Lower lobe of right lung (tissue), 2 donors: ENCODE results near the gene HEMK1. TPM values are rescaled to one million over a fixed set of nuclear protein-coding genes. Genes with fewer than 3 reads are reported as not detected.

Source experiments
- ATAC-seq, 2 donors: fragments of 200-7000 bp; cut with Tn5 transposase; one replicate each; pipeline ENCODE4 v1.9.1; 2020 to 2022; ENCODE audit warnings: mild to moderate bottlenecking in 2 of 2, moderate library complexity in 2 of 2
- DNase-seq: peaks from one replicate; pipeline ENCODE4 v3.0.0-alpha.2; 2020
- H3K27ac ChIP-seq: fragments of 200-600 bp; one replicate; pipeline ENCODE4 v1.8.0; 2022
- H3K27me3 ChIP-seq: fragments of 200-600 bp; one replicate; pipeline ENCODE4 v1.8.0; 2022; ENCODE audit warnings: low read depth
- H3K36me3 ChIP-seq: fragments of 200-600 bp; one replicate; pipeline ENCODE4 v1.8.0; 2022; ENCODE audit warnings: mild to moderate bottlenecking
- H3K4me1 ChIP-seq: fragments of 200-600 bp; one replicate; pipeline ENCODE4 v1.8.0; 2022
- H3K4me3 ChIP-seq: fragments of 200-600 bp; one replicate; pipeline ENCODE4 v1.8.0; 2022; ENCODE audit warnings: mild to moderate bottlenecking
- H3K9me3 ChIP-seq: fragments of 200-600 bp; one replicate; pipeline ENCODE4 v1.8.0; 2022
- intact Hi-C: fragments of 100-400 bp; cut with DNase I; formaldehyde crosslinking; loops from one replicate; pipeline ENCODE4 v1.11.0; 2022
- total RNA-seq: library from RNA; stranded (reverse); fragmentation: NEBNext Ultra II Directional; extraction: Animal tissue kit (Norgen Biotek cat#: 25700); gene quantifications from one replicate; pipeline ENCODE4 v1.2.1, GENCODE V29; 2021
- TF ChIP-seq, protein P1 (sequence below): fragments of 200-600 bp; IDR thresholded peaks from one replicate; pipeline ENCODE4 v1.8.0; 2022; ENCODE audit warnings: antibody characterized with exemption, mild to moderate bottlenecking
- donor health status: DM: no; HTN: yes; CAD: no; lungs with severe emphysema.

HEMK1 gene
- total RNA-seq, 1 donor from 2014 or later, result 28.4 TPM

DNA sequence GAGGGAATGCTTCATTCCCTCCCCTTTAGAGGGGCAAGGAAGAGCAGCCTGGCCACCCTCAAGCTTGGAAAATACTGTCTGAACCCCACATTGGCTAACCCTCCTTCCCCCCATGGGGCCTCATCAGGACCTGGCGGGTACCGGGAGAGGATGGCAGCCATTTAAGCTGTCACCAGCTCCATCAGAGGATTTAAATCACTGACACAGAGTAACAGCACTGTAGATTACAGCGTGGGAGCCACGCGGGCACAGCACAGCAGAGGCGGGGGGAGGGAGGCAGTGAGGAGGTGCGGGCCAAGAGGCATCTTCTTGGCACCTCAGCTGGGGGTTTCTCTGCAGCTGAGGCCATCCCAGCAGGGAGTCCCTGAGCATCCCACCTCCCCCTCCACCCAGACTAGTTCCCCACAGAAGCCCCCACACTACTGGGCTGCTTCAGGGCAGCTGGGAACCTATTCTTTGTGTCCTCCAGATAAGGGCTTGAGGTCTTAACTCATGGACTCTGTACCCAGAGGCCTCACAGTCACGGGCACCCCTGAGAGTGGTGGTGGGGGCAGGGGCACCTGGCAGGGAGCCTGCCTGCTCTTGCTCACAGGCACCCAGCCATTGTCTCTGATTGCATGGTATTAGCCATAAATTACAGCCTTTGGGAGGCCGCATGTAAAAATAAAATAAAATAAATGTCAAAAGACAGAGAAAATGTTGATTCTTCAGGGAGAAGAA lies 44.0 kb upstream of the HEMK1 start:
- intact Hi-C loops, result no loop called here
- no peak overlapping the region for H3K27ac ChIP-seq
- peaks cover 4% of the 10 kb centered on the region for H3K4me1 ChIP-seq
- ATAC-seq (no peak), DNase-seq (no peak)
- H3K9me3 ChIP-seq, result no peaks in the 10 kb centered on the region
- TF ChIP-seq, protein P1, sequence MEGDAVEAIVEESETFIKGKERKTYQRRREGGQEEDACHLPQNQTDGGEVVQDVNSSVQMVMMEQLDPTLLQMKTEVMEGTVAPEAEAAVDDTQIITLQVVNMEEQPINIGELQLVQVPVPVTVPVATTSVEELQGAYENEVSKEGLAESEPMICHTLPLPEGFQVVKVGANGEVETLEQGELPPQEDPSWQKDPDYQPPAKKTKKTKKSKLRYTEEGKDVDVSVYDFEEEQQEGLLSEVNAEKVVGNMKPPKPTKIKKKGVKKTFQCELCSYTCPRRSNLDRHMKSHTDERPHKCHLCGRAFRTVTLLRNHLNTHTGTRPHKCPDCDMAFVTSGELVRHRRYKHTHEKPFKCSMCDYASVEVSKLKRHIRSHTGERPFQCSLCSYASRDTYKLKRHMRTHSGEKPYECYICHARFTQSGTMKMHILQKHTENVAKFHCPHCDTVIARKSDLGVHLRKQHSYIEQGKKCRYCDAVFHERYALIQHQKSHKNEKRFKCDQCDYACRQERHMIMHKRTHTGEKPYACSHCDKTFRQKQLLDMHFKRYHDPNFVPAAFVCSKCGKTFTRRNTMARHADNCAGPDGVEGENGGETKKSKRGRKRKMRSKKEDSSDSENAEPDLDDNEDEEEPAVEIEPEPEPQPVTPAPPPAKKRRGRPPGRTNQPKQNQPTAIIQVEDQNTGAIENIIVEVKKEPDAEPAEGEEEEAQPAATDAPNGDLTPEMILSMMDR, result no peak
- no peaks in the 10 kb centered on the region for H3K36me3 ChIP-seq
- peaks cover 6% of the 10 kb centered on the region for H3K27me3 ChIP-seq
- H3K4me3 ChIP-seq, result no peak overlapping the region

DNA sequence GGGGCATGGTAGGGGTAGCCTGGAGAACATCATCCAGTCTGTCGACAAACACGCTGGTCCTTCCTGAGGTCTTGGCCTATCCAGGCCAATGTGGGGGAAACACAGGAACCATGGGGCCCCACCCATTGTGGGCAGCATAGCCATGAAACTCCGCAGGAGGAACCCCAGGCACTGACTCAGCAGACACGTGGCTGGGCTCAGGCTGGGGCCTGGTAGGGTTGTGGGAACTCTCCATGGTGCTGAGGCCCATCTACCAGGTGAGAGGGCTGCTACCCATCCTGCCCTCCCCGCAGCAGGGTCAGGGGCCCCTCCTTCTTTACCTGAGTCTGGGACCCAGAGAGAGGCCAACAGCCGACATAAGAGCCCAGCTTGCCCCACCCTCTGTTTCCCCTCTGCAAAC lies 43.3 kb upstream of the HEMK1 start:
- Histone ChIP-seq H3K27ac (no peak overlapping the region), H3K9me3 (no peaks in the 10 kb centered on the region), H3K36me3 (no peaks in the 10 kb centered on the region), H3K4me3 (no peak overlapping the region), H3K4me1 (peaks cover 4% of the 10 kb centered on the region), H3K27me3 (peaks cover 6% of the 10 kb centered on the region)
- DNase-seq (peak; percentile 81), ATAC-seq (peak; percentile 56 to 79)
- TF ChIP-seq, protein P1, result no peak
- intact Hi-C loops, result no loop called here

DNA sequence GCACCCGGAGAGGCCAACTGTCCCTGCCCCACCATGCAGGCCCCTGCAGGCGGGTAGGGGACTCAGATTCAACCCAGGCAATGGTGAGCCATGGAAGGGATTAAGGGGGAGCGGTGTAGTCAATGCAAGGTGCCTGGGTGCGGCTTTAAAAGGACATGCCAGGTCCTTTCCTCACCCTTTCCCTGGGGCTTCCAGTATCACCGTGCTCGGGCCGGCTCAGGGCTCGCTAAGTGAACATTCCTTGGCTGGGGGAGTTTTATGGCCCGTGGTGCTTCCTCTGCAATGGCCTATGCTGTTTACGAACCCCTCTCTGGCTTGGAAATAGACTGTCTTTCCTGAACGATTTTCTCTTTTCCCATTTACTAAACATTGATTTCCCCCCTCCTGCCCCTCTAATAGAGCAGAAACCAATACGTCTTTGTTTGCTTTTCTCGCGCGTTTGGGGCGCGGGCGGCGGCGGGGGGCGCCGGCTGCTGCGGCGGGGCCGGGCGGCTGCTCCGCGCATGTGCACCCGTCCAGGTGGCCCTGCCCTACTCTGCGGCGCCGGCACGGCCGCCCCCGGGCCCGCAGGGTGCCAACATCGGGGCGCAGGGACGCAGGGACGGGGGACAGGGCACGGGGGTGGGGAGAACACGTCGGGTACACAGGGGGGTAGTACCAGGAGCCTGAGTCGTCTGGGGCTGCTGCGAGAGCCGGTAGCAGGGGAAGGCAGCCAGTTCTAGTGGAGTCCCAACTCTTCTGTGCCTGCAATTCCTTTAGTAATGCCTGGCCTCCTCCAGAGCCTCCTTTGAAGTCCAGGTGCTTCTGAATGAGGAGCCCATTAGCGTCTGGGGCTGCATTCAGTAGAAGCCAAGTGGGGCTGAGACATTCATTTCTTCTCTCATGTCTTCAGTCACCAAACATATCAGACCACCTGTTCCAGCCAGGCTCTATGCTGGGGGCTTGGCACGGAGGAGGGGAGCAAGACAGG lies 39.0 kb upstream of the HEMK1 start:
- ATAC-seq, result peak in 1 of 2 donors; percentile 28
- no peaks in the 10 kb centered on the region for H3K9me3 ChIP-seq
- peaks cover 4% of the 10 kb centered on the region for H3K4me1 ChIP-seq
- DNase-seq, result no peak
- H3K27ac ChIP-seq, result no peak overlapping the region
- intact Hi-C loops, result no loop called here
- no peaks in the 10 kb centered on the region for H3K36me3 ChIP-seq
- peaks cover 6% of the 10 kb centered on the region for H3K27me3 ChIP-seq
- H3K4me3 ChIP-seq, result no peak overlapping the region
- TF ChIP-seq, protein P1, result no peak

DNA sequence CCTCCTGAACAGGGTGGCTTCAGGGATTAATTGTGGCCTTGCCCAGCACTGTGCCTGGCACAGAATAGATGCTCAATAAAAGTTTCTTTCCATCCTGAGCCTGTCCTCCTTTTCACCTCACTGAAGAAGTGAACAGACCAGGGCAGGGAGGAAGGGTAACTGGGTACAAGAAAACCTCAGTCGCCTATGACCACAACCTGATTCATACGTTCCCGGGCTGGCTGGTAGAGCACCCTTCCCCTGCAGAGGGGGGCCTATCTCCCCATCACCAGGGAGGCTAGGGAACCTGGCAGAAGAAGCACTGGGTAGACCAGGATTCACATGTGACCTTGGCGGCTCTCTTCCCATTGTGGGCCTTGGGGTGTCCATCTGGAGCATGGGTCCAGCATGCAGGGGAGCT lies 38.1 kb upstream of the HEMK1 start:
- Histone ChIP-seq H3K27me3 (peaks cover 6% of the 10 kb centered on the region), H3K9me3 (no peaks in the 10 kb centered on the region), H3K36me3 (no peaks in the 10 kb centered on the region), H3K27ac (no peak overlapping the region), H3K4me3 (no peak overlapping the region), H3K4me1 (peaks cover 4% of the 10 kb centered on the region)
- intact Hi-C loops, result no loop called here
- ATAC-seq (no peak), DNase-seq (no peak)
- TF ChIP-seq, protein P1, result no peak

DNA sequence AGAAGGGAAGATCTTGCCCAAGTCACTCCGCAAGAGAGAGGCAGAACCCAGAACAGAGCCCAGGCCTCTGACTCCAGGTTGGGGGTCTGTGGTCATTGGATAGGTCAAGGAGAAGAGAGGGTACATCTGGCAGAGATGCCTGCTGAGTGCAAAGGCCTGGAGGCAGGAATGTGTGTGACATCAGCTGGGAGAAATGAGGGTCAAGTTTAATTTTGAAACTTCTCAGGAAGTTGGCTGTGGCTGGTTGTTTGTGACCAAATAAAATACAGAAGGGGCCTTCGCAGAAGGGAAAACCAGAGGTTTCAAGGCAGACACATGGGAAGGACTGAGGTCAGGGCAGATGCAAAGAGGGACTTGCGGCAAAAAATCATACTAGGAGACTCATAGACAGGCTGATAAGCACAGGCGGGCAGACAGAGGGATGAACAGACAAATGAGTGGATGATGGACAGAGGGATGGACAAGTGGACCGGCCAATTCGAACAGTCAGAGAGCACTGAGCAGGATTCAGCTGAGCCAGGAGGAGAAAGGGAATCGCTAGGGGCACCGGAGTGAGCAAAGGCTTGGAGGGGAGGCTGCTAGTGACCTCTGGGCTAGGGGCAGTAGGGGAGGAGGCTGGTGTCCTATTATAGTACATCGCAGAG lies 37.1 kb upstream of the HEMK1 start:
- ATAC-seq, result no peak
- Histone ChIP-seq H3K4me1 (peaks cover 4% of the 10 kb centered on the region), H3K36me3 (no peaks in the 10 kb centered on the region), H3K9me3 (no peaks in the 10 kb centered on the region), H3K27ac (no peak overlapping the region), H3K4me3 (no peak overlapping the region), H3K27me3 (peaks cover 6% of the 10 kb centered on the region)
- TF ChIP-seq, protein P1, result no peak
- no peak for DNase-seq
- intact Hi-C loops, result no loop called here
